HG02943 (cell line): Measurements from ENCODE around the gene ALDH1L1.

Experiments
- ATAC-seq: cut with Tn5 transposase; IDR thresholded peaks from one replicate; pipeline ENCODE4 v1.9.1; 2021; ENCODE audit warnings: mild to moderate bottlenecking, low read depth, moderate library complexity; ENCODE audit not compliant: unreplicated experiment

Gene ALDH1L1

GRCh38 chr3:126197343-126197742 is 17.0 kb upstream of the ALDH1L1 start:
- no peak for ATAC-seq

GRCh38 chr3:126194713-126195305 is 14.4 kb upstream of the ALDH1L1 start:
- no peak for ATAC-seq

GRCh38 chr3:126191246-126191645 is 10.9 kb upstream of the ALDH1L1 start:
- no peak for ATAC-seq

GRCh38 chr3:126187920-126188319 is 7.5 kb upstream of the ALDH1L1 start:
- no peak for ATAC-seq

- no peak for ATAC-seq
These were observed 6.4 kb upstream of the ALDH1L1 start for GRCh38 chr3:126186749-126187148.

- no peak for ATAC-seq
These were observed 5.9 kb upstream of the ALDH1L1 start for GRCh38 chr3:126186271-126186670.

- no peak for ATAC-seq
These were observed 4.1 kb upstream of the ALDH1L1 start for GRCh38 chr3:126184465-126185000.

GRCh38 chr3:126181398-126181725 is 976 bp upstream of the ALDH1L1 start:
- no peak for ATAC-seq

- ATAC-seq = no peak
These were observed 435 bp downstream of the ALDH1L1 start for GRCh38 chr3:126179825-126180476.

GRCh38 chr3:126170073-126170777 is 10.2 kb downstream of the ALDH1L1 start:
- ATAC-seq = no peak

- ATAC-seq = no peak
These were observed 12.8 kb downstream of the ALDH1L1 start for GRCh38 chr3:126167566-126167965.

GRCh38 chr3:126166009-126166408 is 14.4 kb downstream of the ALDH1L1 start:
- no peak for ATAC-seq

GRCh38 chr3:126161309-126161708 is 19.1 kb downstream of the ALDH1L1 start:
- ATAC-seq = no peak

GRCh38 chr3:126160243-126161210 is 19.9 kb downstream of the ALDH1L1 start:
- ATAC-seq = no peak

GRCh38 chr3:126159476-126159875 is 20.9 kb downstream of the ALDH1L1 start:
- ATAC-seq = no peak

GRCh38 chr3:126158912-126159454 is 21.4 kb downstream of the ALDH1L1 start:
- ATAC-seq = no peak

GRCh38 chr3:126158016-126158911 is 22.1 kb downstream of the ALDH1L1 start:
- ATAC-seq = no peak

GRCh38 chr3:126157083-126157768 is 23.2 kb downstream of the ALDH1L1 start:
- no peak for ATAC-seq

GRCh38 chr3:126156468-126156867 is 23.9 kb downstream of the ALDH1L1 start:
- no peak for ATAC-seq
